ENCODE results near the gene ZDHHC20.

DNA sequence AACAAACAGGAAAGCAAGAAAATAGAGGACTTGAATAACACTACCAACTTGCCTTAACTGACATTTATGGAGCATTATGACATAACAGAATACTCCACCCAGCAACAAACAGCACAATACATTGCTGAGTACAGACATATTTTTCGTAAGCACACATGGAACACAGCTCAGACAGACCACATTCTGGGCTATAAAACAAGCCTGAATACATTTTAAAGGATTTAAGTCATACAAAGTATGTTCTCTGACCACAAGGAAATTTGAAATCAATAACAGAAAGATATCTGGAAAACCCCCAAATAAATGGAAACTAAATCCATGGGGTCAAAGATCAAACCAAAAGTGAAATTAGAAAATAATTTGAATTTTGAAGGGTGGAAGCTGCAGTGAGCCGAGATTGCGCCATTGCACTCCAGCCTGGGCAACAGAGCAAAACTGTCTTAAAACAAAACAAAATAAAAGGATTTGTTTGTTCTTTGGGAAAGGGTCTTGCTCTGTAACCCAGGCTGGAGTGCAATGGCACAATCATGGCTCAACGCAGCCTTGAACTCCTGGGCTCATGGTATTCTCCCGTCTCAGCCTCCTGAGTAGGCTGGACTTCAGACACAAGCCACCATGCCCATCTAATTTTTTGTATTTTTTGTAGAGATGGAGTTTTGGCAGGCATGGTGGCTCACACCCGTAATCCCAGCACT is 5.6 kb downstream of the ZDHHC20 start:
- TF ChIP-seq, protein P1, sequence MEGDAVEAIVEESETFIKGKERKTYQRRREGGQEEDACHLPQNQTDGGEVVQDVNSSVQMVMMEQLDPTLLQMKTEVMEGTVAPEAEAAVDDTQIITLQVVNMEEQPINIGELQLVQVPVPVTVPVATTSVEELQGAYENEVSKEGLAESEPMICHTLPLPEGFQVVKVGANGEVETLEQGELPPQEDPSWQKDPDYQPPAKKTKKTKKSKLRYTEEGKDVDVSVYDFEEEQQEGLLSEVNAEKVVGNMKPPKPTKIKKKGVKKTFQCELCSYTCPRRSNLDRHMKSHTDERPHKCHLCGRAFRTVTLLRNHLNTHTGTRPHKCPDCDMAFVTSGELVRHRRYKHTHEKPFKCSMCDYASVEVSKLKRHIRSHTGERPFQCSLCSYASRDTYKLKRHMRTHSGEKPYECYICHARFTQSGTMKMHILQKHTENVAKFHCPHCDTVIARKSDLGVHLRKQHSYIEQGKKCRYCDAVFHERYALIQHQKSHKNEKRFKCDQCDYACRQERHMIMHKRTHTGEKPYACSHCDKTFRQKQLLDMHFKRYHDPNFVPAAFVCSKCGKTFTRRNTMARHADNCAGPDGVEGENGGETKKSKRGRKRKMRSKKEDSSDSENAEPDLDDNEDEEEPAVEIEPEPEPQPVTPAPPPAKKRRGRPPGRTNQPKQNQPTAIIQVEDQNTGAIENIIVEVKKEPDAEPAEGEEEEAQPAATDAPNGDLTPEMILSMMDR (IDR thresholded peaks at IDR 0.05): no peak
- no peak for TF ChIP-seq POLR2A (IDR thresholded peaks at IDR 0.05)

Data from Peyer's patch (tissue), 4 donors.